ENCODE results near the gene SLC24A3. TPM values are rescaled to one million over a fixed set of nuclear protein-coding genes. Genes with fewer than 3 reads are reported as not detected.

SLC24A3 gene
- total RNA-seq, 1 experiment from 2014 or later = 0.14 TPM

DNA sequence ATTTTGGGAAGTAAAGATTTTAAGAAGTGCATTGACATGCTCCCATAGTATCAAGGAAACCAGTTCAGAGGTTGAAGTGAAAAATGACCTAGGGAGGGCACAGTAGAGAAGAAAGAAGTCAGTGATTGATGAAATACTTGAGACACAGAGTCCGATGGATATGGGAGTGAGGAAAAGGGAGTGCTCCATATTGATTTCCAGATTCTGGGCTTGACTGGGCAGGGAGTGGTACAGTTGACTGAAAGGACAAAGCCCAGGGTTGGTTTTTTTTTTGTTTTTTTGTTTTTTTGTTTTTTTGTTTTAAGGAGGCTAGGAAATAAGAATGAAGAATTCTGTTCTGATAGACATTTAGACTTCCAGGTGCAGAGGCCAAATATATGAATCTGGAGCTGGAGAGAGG, 458.9 kb downstream of the SLC24A3 start:
- no TSS peak for BruUV-seq (replicated peaks)
- Mint-ChIP-seq H3K27me3 (ENCODE audit: insufficient read depth, unreplicated experiment) (peaks cover 8% of the 10 kb centered on the region), H3K27ac (ENCODE audit: unreplicated experiment) (no peak overlapping the region), H3K9me3 (ENCODE audit: unreplicated experiment) (no peaks in the 10 kb centered on the region), H3K4me1 (ENCODE audit: low read depth, unreplicated experiment) (peaks cover 7% of the 10 kb centered on the region), H3K4me3 (ENCODE audit: unreplicated experiment) (no peak overlapping the region), H3K36me3 (ENCODE audit: insufficient read depth, unreplicated experiment) (no peaks in the 10 kb centered on the region)
- no peak for DNase-seq
- H3K36me3 ChIP-seq (ENCODE audit: control insufficient read depth, insufficient read depth, low read length) = no peaks in the 10 kb centered on the region
- intact Hi-C loops (cut with micrococcal nuclease; ENCODE audit: unreplicated experiment) = no loop called here
- H3K9me3 ChIP-seq = no peaks in the 10 kb centered on the region
- no peaks in the 10 kb centered on the region for H3K4me1 ChIP-seq
- ChIA-PET POLR2A (no interaction called here), CTCF (no interaction called here)
- no peaks in the 10 kb centered on the region for H3K27me3 ChIP-seq (replicated peaks; ENCODE audit: control insufficient read depth, insufficient read depth, low read length)
- no peak overlapping the region for H3K4me3 ChIP-seq (ENCODE audit: low read depth, low read length)
- no peak for TF ChIP-seq CTCF (IDR thresholded peaks at IDR 0.05; ENCODE audit: insufficient read depth in 1 of 2, low read depth in 1 of 2, low read length in 1 of 2, severe bottlenecking in 1 of 2, unreplicated experiment in 1 of 2)

DNA sequence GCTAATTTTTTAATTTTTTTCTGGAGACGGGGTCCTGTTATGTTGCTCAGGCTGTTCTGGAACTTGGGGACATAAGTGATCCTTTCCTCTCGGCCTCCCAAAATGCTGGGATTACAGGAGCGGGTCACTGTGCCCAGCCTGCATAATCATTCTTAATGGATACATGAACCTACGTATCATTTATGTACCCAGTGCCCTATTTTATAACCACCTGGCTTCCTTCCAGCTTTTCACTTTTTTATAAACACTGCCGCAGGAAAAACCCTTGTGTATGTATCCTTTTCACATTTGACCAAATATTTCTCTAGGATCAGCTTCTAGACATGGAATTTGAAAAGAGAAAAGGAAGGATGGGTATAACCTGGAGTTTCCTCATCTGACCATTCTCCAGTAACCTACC, 460.1 kb downstream of the SLC24A3 start:
- POLR2A ChIA-PET = no interaction called here
- BruUV-seq (replicated peaks) = no TSS peak
- Histone ChIP-seq H3K4me3 (ENCODE audit: low read depth, low read length) (no peak overlapping the region), H3K27me3 (replicated peaks; ENCODE audit: control insufficient read depth, insufficient read depth, low read length) (no peaks in the 10 kb centered on the region), H3K4me1 (no peaks in the 10 kb centered on the region), H3K36me3 (ENCODE audit: control insufficient read depth, insufficient read depth, low read length) (no peaks in the 10 kb centered on the region), H3K9me3 (no peaks in the 10 kb centered on the region)
- DNase-seq = no peak
- Mint-ChIP-seq H3K9me3 (ENCODE audit: unreplicated experiment) (no peaks in the 10 kb centered on the region), H3K4me3 (ENCODE audit: unreplicated experiment) (no peak overlapping the region), H3K36me3 (ENCODE audit: insufficient read depth, unreplicated experiment) (no peaks in the 10 kb centered on the region), H3K27me3 (ENCODE audit: insufficient read depth, unreplicated experiment) (peaks cover 8% of the 10 kb centered on the region), H3K4me1 (ENCODE audit: low read depth, unreplicated experiment) (peaks cover 7% of the 10 kb centered on the region), H3K27ac (ENCODE audit: unreplicated experiment) (no peak overlapping the region)
- CTCF ChIA-PET = no interaction called here
- TF ChIP-seq CTCF (IDR thresholded peaks at IDR 0.05; ENCODE audit: insufficient read depth in 1 of 2, low read depth in 1 of 2, low read length in 1 of 2, severe bottlenecking in 1 of 2, unreplicated experiment in 1 of 2) = no peak
- intact Hi-C loops (cut with micrococcal nuclease; ENCODE audit: unreplicated experiment) = no loop called here

GRCh38 chr20:19673575-19673974, 461.1 kb downstream of the SLC24A3 start:
- no peak overlapping the region for H3K4me3 Mint-ChIP-seq (ENCODE audit: unreplicated experiment)
- TF ChIP-seq CTCF (IDR thresholded peaks at IDR 0.05; ENCODE audit: insufficient read depth in 1 of 2, low read depth in 1 of 2, low read length in 1 of 2, severe bottlenecking in 1 of 2, unreplicated experiment in 1 of 2) = no peak
- no peaks in the 10 kb centered on the region for H3K36me3 Mint-ChIP-seq (ENCODE audit: insufficient read depth, unreplicated experiment)
- H3K27me3 Mint-ChIP-seq (ENCODE audit: insufficient read depth, unreplicated experiment) = peaks cover 8% of the 10 kb centered on the region
- POLR2A ChIA-PET = no interaction called here
- Histone ChIP-seq H3K4me1 (no peaks in the 10 kb centered on the region), H3K4me3 (ENCODE audit: low read depth, low read length) (no peak overlapping the region), H3K9me3 (no peaks in the 10 kb centered on the region), H3K36me3 (ENCODE audit: control insufficient read depth, insufficient read depth, low read length) (no peaks in the 10 kb centered on the region), H3K27me3 (replicated peaks; ENCODE audit: control insufficient read depth, insufficient read depth, low read length) (no peaks in the 10 kb centered on the region)
- no peaks in the 10 kb centered on the region for H3K9me3 Mint-ChIP-seq (ENCODE audit: unreplicated experiment)
- H3K4me1 Mint-ChIP-seq (ENCODE audit: low read depth, unreplicated experiment) = peaks cover 7% of the 10 kb centered on the region
- intact Hi-C loops (cut with micrococcal nuclease; ENCODE audit: unreplicated experiment) = no loop called here
- no peak for DNase-seq
- no TSS peak for BruUV-seq (replicated peaks)
- no peak overlapping the region for H3K27ac Mint-ChIP-seq (ENCODE audit: unreplicated experiment)
- CTCF ChIA-PET = no interaction called here
